Hepatocyte (in vitro differentiated cells): ENCODE data around the gene GMPR.

Experiments used
- EZH2 ChIP-seq: fragments of 200-600 bp; sonication (generic); IDR thresholded peaks from 2 replicates; pipeline ENCODE4 v1.6.1; 2016; ENCODE audit warnings: antibody characterized with exemption, mild to moderate bottlenecking, borderline replicate concordance
- TF ChIP-seq, protein P1 (sequence below): fragments of 200-600 bp; sonication (generic); IDR thresholded peaks from 2 replicates; pipeline ENCODE4 v1.5.1; 2016; ENCODE audit warnings: antibody characterized with exemption, mild to moderate bottlenecking; ENCODE audit not compliant: poor library complexity

DNA sequence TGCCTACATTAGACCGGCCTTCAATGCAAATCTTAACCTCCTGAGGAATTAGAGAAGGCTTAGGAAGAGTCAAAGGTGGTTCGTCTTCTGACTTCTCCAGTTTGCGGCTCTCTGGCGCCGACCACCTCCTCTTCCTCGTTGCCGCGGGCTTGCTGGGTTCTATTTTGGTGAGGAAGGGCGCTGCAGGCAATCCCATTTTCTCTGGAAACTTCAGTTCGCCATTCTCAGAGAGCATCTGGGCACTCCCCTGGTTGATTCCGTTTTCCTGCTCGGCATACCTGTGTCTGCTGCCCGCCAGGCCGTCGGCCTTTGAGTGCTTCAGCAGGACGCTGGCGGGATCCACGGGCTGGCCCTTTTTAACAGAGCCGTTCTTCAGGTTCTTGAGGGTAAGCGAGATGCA, 67.9 kb downstream of the GMPR start:
- TF ChIP-seq, protein P1, sequence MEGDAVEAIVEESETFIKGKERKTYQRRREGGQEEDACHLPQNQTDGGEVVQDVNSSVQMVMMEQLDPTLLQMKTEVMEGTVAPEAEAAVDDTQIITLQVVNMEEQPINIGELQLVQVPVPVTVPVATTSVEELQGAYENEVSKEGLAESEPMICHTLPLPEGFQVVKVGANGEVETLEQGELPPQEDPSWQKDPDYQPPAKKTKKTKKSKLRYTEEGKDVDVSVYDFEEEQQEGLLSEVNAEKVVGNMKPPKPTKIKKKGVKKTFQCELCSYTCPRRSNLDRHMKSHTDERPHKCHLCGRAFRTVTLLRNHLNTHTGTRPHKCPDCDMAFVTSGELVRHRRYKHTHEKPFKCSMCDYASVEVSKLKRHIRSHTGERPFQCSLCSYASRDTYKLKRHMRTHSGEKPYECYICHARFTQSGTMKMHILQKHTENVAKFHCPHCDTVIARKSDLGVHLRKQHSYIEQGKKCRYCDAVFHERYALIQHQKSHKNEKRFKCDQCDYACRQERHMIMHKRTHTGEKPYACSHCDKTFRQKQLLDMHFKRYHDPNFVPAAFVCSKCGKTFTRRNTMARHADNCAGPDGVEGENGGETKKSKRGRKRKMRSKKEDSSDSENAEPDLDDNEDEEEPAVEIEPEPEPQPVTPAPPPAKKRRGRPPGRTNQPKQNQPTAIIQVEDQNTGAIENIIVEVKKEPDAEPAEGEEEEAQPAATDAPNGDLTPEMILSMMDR = no peak
- no peak for TF ChIP-seq EZH2
